ENCODE results near the gene GLRX5.
"Not testable (repeated sequence)": the region's sequence is repeated elsewhere in the genome, so short reads cannot be mapped to it uniquely, and the experiment has no call there.

Gene GLRX5

GRCh38 chr14:95561001-95561412 is 26.2 kb downstream of the GLRX5 start:
- DNase-seq = peak; percentile 3 to 79 (median 47)

GRCh38 chr14:95562892-95563685 is 28.2 kb downstream of the GLRX5 start:
- no peak for DNase-seq

GRCh38 chr14:95564060-95564459 is 29.2 kb downstream of the GLRX5 start:
- peak in 5 of 14 donors; percentile 6 to 68 (median 12) for DNase-seq

- no peak for DNase-seq
Measured at GRCh38 chr14:95569440-95569839, 34.6 kb downstream of the GLRX5 start.

- no peak for DNase-seq
Measured at GRCh38 chr14:95573313-95573712, 38.5 kb downstream of the GLRX5 start.

- no peak for DNase-seq
Measured at GRCh38 chr14:95575840-95576473, 41.1 kb downstream of the GLRX5 start.

GRCh38 chr14:95577067-95577800 is 42.4 kb downstream of the GLRX5 start:
- no peak for DNase-seq

- no peak for DNase-seq
Measured at GRCh38 chr14:95577870-95578269, 43.0 kb downstream of the GLRX5 start.

GRCh38 chr14:95583836-95584617 is 49.2 kb downstream of the GLRX5 start:
- DNase-seq = not testable (repeated sequence)

- no peak for DNase-seq
Measured at GRCh38 chr14:95585953-95586620, 51.2 kb downstream of the GLRX5 start.

- not testable (repeated sequence) for DNase-seq
Measured at GRCh38 chr14:95591182-95591581, 56.3 kb downstream of the GLRX5 start.
